GM10248 (cell line): Measurements from ENCODE around the gene GALNT11.

ENCODE experiments used
- CTCF ChIA-PET: fragments of 300-600 bp; sonication (Branson Sonifier 250); formaldehyde crosslinking; extraction: SDS; loops from one replicate; lab custom pipeline; 2021; ENCODE audit warnings: antibody characterized with exemption; lab: Yijun Ruan, JAX
- POLR2A ChIA-PET: fragments of 350-650 bp; sonication (Branson Sonifier 250); formaldehyde crosslinking; extraction: SDS; loops from one replicate; lab custom pipeline; 2020; ENCODE audit warnings: antibody characterized with exemption; lab: Yijun Ruan, JAX
- DNase-seq: peaks from one replicate; pipeline ENCODE4 v3.0.0; 2012; ENCODE audit errors: extremely low spot score
- TF ChIP-seq, protein P1 (sequence below): IDR thresholded peaks from 2 replicates; pipeline ENCODE4 v1.5.1; 2012; ENCODE audit warnings: mild to moderate bottlenecking, low read depth; ENCODE audit errors: extremely low read depth, missing control alignments, control extremely low read depth

Gene GALNT11

DNA sequence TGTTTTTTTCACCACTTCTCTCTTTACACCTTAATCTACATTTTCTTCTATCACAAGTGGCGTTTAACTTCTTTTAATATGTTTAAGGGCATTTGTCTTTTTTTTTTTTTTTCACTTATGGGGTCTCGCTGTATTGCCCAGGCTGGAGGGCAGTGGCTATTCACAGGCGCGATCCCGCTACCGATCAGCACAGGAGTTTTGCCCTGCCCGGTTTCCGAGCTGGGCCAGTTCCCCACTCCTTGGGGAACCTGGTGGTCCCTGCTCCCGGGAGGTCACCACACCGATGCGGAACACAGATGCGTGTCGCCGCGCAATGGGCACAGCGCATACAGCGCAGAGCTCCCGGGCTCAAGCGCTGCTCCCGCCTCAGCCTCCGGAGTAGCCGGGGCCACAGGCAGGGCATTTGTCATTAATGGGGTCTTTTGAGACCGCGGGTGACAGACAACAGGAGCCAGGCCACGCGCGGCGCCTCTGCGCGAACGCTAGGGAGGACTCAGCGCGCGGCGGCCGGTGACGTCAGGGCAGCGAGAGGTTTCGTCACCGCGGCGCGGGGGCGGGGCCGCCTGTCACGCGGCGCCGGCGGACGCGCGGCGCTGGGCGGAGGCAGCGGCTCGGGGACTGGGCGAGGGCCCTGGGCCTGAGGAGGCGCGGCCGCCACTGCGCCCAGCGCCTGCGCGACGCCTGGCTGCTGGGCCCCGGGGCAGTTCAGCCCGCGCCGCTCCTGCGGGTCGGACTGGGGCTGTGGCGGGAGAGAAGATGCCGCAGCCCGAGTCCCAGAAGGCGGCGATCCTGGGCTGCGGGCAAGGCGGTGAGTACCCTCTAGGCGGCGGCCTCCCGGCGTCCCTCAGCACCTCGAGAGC lies at the start of gene GALNT11:
Gene GALNT11, plus strand, starts transcription at position 598 of the 860 bp plus-strand sequence. CDS start 68,554 bp downstream, outside the sequence.
- ChIA-PET POLR2A (no interaction called here), CTCF (interaction anchor here (0.7 to 1.7 kb wide), 4 partner anchors 9 to 265 kb away, joined by 3 to 4 read pairs (median 3); no protein-coding TSS in a partner anchor)
- DNase-seq = peak; percentile 94
- TF ChIP-seq, protein P1, sequence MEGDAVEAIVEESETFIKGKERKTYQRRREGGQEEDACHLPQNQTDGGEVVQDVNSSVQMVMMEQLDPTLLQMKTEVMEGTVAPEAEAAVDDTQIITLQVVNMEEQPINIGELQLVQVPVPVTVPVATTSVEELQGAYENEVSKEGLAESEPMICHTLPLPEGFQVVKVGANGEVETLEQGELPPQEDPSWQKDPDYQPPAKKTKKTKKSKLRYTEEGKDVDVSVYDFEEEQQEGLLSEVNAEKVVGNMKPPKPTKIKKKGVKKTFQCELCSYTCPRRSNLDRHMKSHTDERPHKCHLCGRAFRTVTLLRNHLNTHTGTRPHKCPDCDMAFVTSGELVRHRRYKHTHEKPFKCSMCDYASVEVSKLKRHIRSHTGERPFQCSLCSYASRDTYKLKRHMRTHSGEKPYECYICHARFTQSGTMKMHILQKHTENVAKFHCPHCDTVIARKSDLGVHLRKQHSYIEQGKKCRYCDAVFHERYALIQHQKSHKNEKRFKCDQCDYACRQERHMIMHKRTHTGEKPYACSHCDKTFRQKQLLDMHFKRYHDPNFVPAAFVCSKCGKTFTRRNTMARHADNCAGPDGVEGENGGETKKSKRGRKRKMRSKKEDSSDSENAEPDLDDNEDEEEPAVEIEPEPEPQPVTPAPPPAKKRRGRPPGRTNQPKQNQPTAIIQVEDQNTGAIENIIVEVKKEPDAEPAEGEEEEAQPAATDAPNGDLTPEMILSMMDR = peak; percentile 23

- POLR2A ChIA-PET = no interaction called here
- CTCF ChIA-PET = no interaction called here
- DNase-seq = no peak
- TF ChIP-seq, protein P1 = no peak
Measured at GRCh38 chr7:151978616-151979015, 46.9 kb upstream of the GALNT11 start.

- TF ChIP-seq, protein P1 = no peak
- CTCF ChIA-PET = no interaction called here
- POLR2A ChIA-PET = no interaction called here
- no peak for DNase-seq
Measured at GRCh38 chr7:151981223-151981622, 44.3 kb upstream of the GALNT11 start.

GRCh38 chr7:151982806-151983205 lies 42.7 kb upstream of the GALNT11 start:
- CTCF ChIA-PET = interaction anchor here (1.2 kb wide), 1 partner anchor 13 kb away, joined by 3 read pairs; no protein-coding TSS in a partner anchor
- POLR2A ChIA-PET = no interaction called here
- no peak for DNase-seq
- TF ChIP-seq, protein P1 = no peak

DNA sequence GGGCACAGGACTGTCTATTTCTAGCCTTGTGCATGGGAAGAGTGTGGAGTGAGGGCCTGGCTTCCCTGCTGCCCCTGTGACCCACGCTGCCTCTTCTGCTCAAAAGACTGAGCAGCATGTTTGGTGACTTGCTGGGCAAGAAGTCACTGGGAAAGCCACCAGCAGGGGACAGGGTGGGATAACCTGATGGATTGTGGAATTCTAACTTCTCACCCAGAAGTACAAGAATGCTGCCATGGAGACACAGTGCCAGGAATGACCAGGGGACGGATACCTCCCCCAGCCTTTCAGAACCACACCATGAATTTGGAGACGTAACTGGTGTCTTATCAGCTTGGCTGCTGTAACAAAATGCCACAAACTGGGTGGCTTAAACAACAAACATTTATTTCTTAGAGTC lies 40.9 kb upstream of the GALNT11 start:
- no peak for DNase-seq
- ChIA-PET POLR2A (interaction anchor here (0.6 kb wide), 1 partner anchor 1230 kb away, joined by 8 read pairs; no protein-coding TSS in a partner anchor), CTCF (no interaction called here)
- TF ChIP-seq, protein P1 = no peak

DNA sequence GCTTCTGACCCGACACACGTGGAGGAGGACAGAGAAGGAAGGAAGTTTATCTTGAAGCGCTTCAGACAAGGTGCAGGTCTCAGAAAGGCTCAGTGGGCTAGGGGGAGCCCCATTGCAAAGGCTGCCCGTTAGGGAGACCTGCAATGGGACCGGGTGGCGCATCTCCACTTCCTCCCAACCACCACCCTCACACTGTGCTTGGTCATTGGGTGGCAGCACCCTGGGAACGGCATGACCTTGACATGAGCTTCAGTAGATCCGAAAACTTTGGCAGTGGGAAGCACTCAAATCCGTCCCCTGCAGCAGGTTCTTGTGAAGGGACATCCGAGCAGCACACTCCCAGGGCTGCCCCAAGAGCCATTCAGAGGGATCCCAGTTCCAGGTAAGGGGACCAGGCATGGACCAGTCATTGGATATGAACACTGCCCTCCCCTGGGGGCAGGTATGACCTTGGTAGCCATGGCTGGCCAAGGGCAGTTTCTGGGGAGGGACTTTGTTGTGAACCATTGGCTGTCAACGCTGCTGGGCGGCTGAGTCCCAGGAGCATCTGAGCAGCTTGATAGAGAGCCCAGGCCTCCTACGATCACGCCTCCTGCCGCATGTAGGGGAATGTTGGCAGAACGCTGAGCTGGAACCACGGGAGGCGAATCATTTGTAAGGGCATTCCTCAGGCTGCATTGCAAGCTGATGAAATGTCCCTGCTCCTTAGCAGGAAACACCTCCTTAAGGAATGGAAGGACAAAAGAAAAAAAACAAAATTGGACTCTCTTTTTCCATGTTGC lies 37.5 kb upstream of the GALNT11 start:
- TF ChIP-seq, protein P1 = no peak
- POLR2A ChIA-PET = no interaction called here
- DNase-seq = no peak
- CTCF ChIA-PET = no interaction called here
